Measurements from ENCODE around the gene AOPEP.

DNA sequence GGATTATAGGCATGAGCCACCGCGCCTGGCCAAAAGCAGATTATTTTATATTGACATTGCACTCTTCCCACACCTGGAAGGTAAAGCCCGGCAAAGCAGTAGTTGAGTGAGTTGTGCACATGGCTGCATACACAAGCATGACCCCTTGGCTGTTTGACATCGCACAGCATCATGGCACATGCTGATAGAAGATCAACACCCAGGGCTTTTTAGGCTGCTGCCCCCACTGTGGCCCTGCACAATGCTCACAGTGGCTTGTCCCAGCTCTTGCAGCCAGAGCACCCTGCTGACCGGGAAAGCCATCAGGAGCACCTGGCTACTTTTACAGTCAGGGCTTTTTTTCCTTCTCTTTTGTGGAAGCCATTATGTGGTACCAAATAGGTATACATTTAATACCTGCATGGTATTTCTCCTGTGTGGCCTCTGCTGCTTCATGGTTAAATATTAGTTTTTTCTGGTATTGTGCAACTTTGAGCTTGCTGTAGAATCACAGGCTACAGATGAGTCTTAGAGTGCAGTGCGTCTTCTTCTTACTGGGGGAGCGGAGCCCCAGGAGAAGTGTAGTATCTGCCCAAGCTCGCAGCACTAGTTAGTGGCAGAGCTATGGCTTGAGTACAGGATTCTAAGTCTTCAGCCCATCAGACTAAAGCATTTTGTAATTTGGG lies 264.5 kb downstream of the AOPEP start:
- TF ChIP-seq, protein P1, sequence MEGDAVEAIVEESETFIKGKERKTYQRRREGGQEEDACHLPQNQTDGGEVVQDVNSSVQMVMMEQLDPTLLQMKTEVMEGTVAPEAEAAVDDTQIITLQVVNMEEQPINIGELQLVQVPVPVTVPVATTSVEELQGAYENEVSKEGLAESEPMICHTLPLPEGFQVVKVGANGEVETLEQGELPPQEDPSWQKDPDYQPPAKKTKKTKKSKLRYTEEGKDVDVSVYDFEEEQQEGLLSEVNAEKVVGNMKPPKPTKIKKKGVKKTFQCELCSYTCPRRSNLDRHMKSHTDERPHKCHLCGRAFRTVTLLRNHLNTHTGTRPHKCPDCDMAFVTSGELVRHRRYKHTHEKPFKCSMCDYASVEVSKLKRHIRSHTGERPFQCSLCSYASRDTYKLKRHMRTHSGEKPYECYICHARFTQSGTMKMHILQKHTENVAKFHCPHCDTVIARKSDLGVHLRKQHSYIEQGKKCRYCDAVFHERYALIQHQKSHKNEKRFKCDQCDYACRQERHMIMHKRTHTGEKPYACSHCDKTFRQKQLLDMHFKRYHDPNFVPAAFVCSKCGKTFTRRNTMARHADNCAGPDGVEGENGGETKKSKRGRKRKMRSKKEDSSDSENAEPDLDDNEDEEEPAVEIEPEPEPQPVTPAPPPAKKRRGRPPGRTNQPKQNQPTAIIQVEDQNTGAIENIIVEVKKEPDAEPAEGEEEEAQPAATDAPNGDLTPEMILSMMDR (IDR thresholded peaks at IDR 0.05): no peak
- TF ChIP-seq POLR2A (IDR thresholded peaks at IDR 0.05): no peak
